Bronchial epithelial cell (primary cell): Measurements from ENCODE around the gene PHC2. TPM values are rescaled to one million over a fixed set of nuclear protein-coding genes. Genes with fewer than 3 reads are reported as not detected.

Experiments
- DNase-seq: peaks from one replicate; pipeline ENCODE4 v3.0.0-alpha.2; 2010; ENCODE audit warnings: low read depth
- FAIRE-seq: peaks from 2 replicates; lab custom pipeline; 2011; peaks lifted over from hg19 to GRCh38; lab: Jason Lieb, UNC
- H3K27me3 ChIP-seq: 2 replicates; pipeline ENCODE4 v1.5.1; 2011; ENCODE audit warnings: low read length; ENCODE audit not compliant: control insufficient read depth, insufficient read depth
- H3K36me3 ChIP-seq: 2 replicates; pipeline ENCODE4 v1.5.1; 2011; ENCODE audit warnings: low read length; ENCODE audit not compliant: control insufficient read depth, insufficient read depth
- H3K4me3 ChIP-seq: 2 replicates; pipeline ENCODE4 v1.5.1; 2011; ENCODE audit warnings: mild to moderate bottlenecking, low read depth, low read length, control low read depth
- CTCF ChIP-seq: IDR thresholded peaks from 2 replicates; pipeline ENCODE4 v1.5.1; 2011; ENCODE audit warnings: mild to moderate bottlenecking, moderate library complexity, low read length, control low read depth, inconsistent platforms; ENCODE audit not compliant: insufficient read depth, severe bottlenecking
- total RNA-seq: library from RNA; depleted of rRNA; stranded (reverse); fragments of >200 nt; gene quantifications from 2 replicates; pipeline ENCODE4 v1.2.1, GENCODE V29; 2014

Gene PHC2
- total RNA-seq, 1 donor from 2014 or later: 32.1 TPM

- Histone ChIP-seq H3K36me3 (no peaks in the 10 kb centered on the region), H3K4me3 (peak overlapping the region; percentile 66), H3K27me3 (no peaks in the 10 kb centered on the region)
- FAIRE-seq (no peak), DNase-seq (no peak)
- no peak for TF ChIP-seq CTCF
These were observed 821 bp downstream of the PHC2 start for GRCh38 chr1:33429856-33430691.

- FAIRE-seq: no peak
These were observed 1.6 kb downstream of the PHC2 start for GRCh38 chr1:33429332-33429731.

GRCh38 chr1:33428661-33429060, 2.2 kb downstream of the PHC2 start:
- Histone ChIP-seq H3K36me3 (no peaks in the 10 kb centered on the region), H3K4me3 (no peak overlapping the region), H3K27me3 (no peaks in the 10 kb centered on the region)
- no peak for DNase-seq
- no peak for FAIRE-seq
- no peak for TF ChIP-seq CTCF

More at GRCh38 chr1:33429332-33429731, 1.6 kb downstream of the PHC2 start:
- Histone ChIP-seq H3K36me3 (no peaks in the 10 kb centered on the region), H3K27me3 (no peaks in the 10 kb centered on the region), H3K4me3 (peak overlapping the region; percentile 66)
- DNase-seq: no peak
- no peak for TF ChIP-seq CTCF

GRCh38 chr1:33426916-33427315, 4.0 kb downstream of the PHC2 start:
- no peak for DNase-seq
- Histone ChIP-seq H3K27me3 (no peaks in the 10 kb centered on the region), H3K36me3 (no peaks in the 10 kb centered on the region), H3K4me3 (no peak overlapping the region)
- no peak for FAIRE-seq
- no peak for TF ChIP-seq CTCF

- no peak for FAIRE-seq
- DNase-seq: no peak
- TF ChIP-seq CTCF: no peak
- no peaks in the 10 kb centered on the region for H3K27me3 ChIP-seq
- H3K4me3 ChIP-seq: no peak overlapping the region
- H3K36me3 ChIP-seq: no peaks in the 10 kb centered on the region
These were observed 5.0 kb downstream of the PHC2 start for GRCh38 chr1:33425900-33426299.
